Nephron progenitor cell (in vitro differentiated cells): ENCODE data around the gene AK8.
A peak's percentile ranks its signal among the peaks of the same experiment; 100 is the strongest.

Source experiments
- DNase-seq: peaks from one replicate; pipeline ENCODE4 v3.0.0; 2021
- H3K27ac Mint-ChIP-seq: 2 replicates; pipeline ENCODE4 v1.8.0; 2021; ENCODE audit warnings: mild to moderate bottlenecking, moderate library complexity, mixed read lengths
- H3K27me3 Mint-ChIP-seq: 2 replicates; pipeline ENCODE4 v1.8.0; 2021; ENCODE audit warnings: mild to moderate bottlenecking, low read depth, mixed read lengths; ENCODE audit not compliant: poor library complexity
- H3K36me3 Mint-ChIP-seq: 2 replicates; pipeline ENCODE4 v1.8.0; 2021; ENCODE audit warnings: low read depth, mixed read lengths
- H3K4me1 Mint-ChIP-seq: 2 replicates; pipeline ENCODE4 v1.8.0; 2021; ENCODE audit warnings: mixed read lengths
- H3K4me3 Mint-ChIP-seq: 2 replicates; pipeline ENCODE4 v1.8.0; 2021; ENCODE audit warnings: mild to moderate bottlenecking, moderate library complexity, mixed read lengths
- H3K9me3 Mint-ChIP-seq: 2 replicates; pipeline ENCODE4 v1.8.0; 2021; ENCODE audit warnings: mild to moderate bottlenecking, moderate library complexity, mixed read lengths
- CTCF ChIP-seq: fragments of 200-600 bp; sonication (generic); IDR thresholded peaks from 2 replicates; pipeline ENCODE4 v1.5.0; 2021; ENCODE audit warnings: antibody characterized with exemption

Gene AK8

GRCh38 chr9:132877824-132878694 lies at the start of gene AK8:
Gene AK8, minus strand, starts transcription at chr9:132878284. Its CDS starts 29 bp downstream, at chr9:132878255.
- Mint-ChIP-seq H3K27me3 (peaks cover 35% of the 10 kb centered on the region), H3K4me1 (peaks cover 23% of the 10 kb centered on the region), H3K9me3 (no peaks in the 10 kb centered on the region), H3K4me3 (peak within 1 kb of the TSS; percentile 83), H3K27ac (peak within 1 kb of the TSS; percentile 32), H3K36me3 (no peaks in the 10 kb centered on the region)
- TF ChIP-seq CTCF: no peak
- peak; percentile 88 for DNase-seq

GRCh38 chr9:132927704-132928103 lies 49.6 kb upstream of the AK8 start:
- H3K27me3 Mint-ChIP-seq: no peaks in the 10 kb centered on the region

GRCh38 chr9:132923346-132923902 lies 45.3 kb upstream of the AK8 start:
- peaks cover 59% of the 10 kb centered on the region for H3K36me3 Mint-ChIP-seq
- no peak overlapping the region for H3K27ac Mint-ChIP-seq
- no peak overlapping the region for H3K4me3 Mint-ChIP-seq
- DNase-seq: no peak
- H3K4me1 Mint-ChIP-seq: no peaks in the 10 kb centered on the region
- H3K9me3 Mint-ChIP-seq: no peaks in the 10 kb centered on the region
- TF ChIP-seq CTCF: no peak
- peaks cover 3% of the 10 kb centered on the region for H3K27me3 Mint-ChIP-seq

More at GRCh38 chr9:132927704-132928103, 49.6 kb upstream of the AK8 start:
- Mint-ChIP-seq H3K27ac (no peak overlapping the region), H3K4me1 (no peaks in the 10 kb centered on the region), H3K4me3 (no peak overlapping the region), H3K9me3 (no peaks in the 10 kb centered on the region), H3K36me3 (peaks cover 59% of the 10 kb centered on the region)
- no peak for TF ChIP-seq CTCF
- no peak for DNase-seq

- Mint-ChIP-seq H3K27me3 (peaks cover 3% of the 10 kb centered on the region), H3K27ac (no peak overlapping the region), H3K4me3 (no peak overlapping the region), H3K9me3 (no peaks in the 10 kb centered on the region), H3K4me1 (no peaks in the 10 kb centered on the region), H3K36me3 (peaks cover 67% of the 10 kb centered on the region)
- TF ChIP-seq CTCF: no peak
- no peak for DNase-seq
Measured at GRCh38 chr9:132919614-132920268, 41.7 kb upstream of the AK8 start.

- no peaks in the 10 kb centered on the region for H3K4me1 Mint-ChIP-seq
- no peaks in the 10 kb centered on the region for H3K9me3 Mint-ChIP-seq
- DNase-seq: no peak
- TF ChIP-seq CTCF: no peak
- H3K27me3 Mint-ChIP-seq: peaks cover 2% of the 10 kb centered on the region
- H3K4me3 Mint-ChIP-seq: no peak overlapping the region
- H3K36me3 Mint-ChIP-seq: peaks cover 61% of the 10 kb centered on the region
- H3K27ac Mint-ChIP-seq: no peak overlapping the region
Measured at GRCh38 chr9:132914924-132915323, 36.8 kb upstream of the AK8 start.
